ENCODE results near the gene ATXN1. TPM values are rescaled to one million over a fixed set of nuclear protein-coding genes. Genes with fewer than 3 reads are reported as not detected.

Gene ATXN1
- total and polyA plus RNA-seq, 2 of the 8 experiments (the other 6 are each of a cell fraction or from before 2014, with no cell fraction given): 1.6 to 4.0 TPM

GRCh38 chr6:16767765-16768476 is 6.7 kb upstream of the ATXN1 start (continued):
- TF ChIP-seq CBX8 (IDR thresholded peaks at IDR 0.05; ENCODE audit: borderline replicate concordance, low read depth, low read length): no peak
